SK-N-SH (cell line): ENCODE results near the gene GK. TPM values are rescaled to one million over a fixed set of nuclear protein-coding genes. Genes with fewer than 3 reads are reported as not detected.

ENCODE experiments used
- CTCF ChIA-PET: fragments of 300-600, 350-600 bp; formaldehyde crosslinking; extraction: SDS; loops from one replicate; lab custom pipeline; 2021; lab: Yijun Ruan, JAX
- POLR2A ChIA-PET: fragments of 350-600 bp; sonication (Branson Sonifier 250); formaldehyde crosslinking; extraction: SDS; loops from one replicate; lab custom pipeline; 2020; ENCODE audit warnings: antibody characterized with exemption, inconsistent platforms; lab: Yijun Ruan, JAX
- DNase-seq: peaks from one replicate; pipeline ENCODE4 v3.0.0; 2012
- H2AFZ ChIP-seq: fragments of 200-600 bp; sonication (generic); 2 replicates; pipeline ENCODE4 v1.8.1; 2016; ENCODE audit warnings: antibody characterized with exemption, mild to moderate bottlenecking, low read depth
- H3F3A ChIP-seq: fragments of 200-600 bp; sonication (generic); replicated peaks from 2 replicates; pipeline ENCODE3; 2016; ENCODE audit warnings: antibody characterized with exemption, mild to moderate bottlenecking; ENCODE audit not compliant: insufficient read depth
- H3K27ac ChIP-seq, 2 experiments: fragments of 200-500 bp in 1 of 2; fragments of 200-600 bp in 1 of 2; sonication (Bioruptor generic) in 1 of 2; sonication (generic), shearing (Covaris generic) in 1 of 2; 2 replicates each; pipeline versions ENCODE4 v1.5.1 to v1.6.1; 2014 to 2016; ENCODE audit warnings: low read depth in 2 of 2, inconsistent platforms in 1 of 2, low read length in 1 of 2, mild to moderate bottlenecking in 1 of 2, mixed read lengths in 1 of 2
- H3K27me3 ChIP-seq: fragments of 200-600 bp; sonication (generic), shearing (Covaris generic); 2 replicates; pipeline ENCODE4 v1.6.1; 2016; ENCODE audit warnings: mixed run types; ENCODE audit not compliant: insufficient read depth
- H3K36me3 ChIP-seq, 2 experiments: fragments of 200-500 bp in 1 of 2; fragments of 200-600 bp in 1 of 2; sonication (Bioruptor generic) in 1 of 2; sonication (generic) in 1 of 2; replicated peaks in 1 of 2; 2 replicates each; pipeline versions ENCODE3 to v1.5.1; 2014 to 2016; ENCODE audit warnings: low read length in 1 of 2, mild to moderate bottlenecking in 1 of 2; ENCODE audit not compliant: insufficient read depth in 2 of 2, control insufficient read depth in 1 of 2
- H3K4me1 ChIP-seq, 2 experiments: fragments of 200-500 bp in 1 of 2; fragments of 200-600 bp in 1 of 2; sonication (Bioruptor generic) in 1 of 2; sonication (generic), shearing (Covaris generic) in 1 of 2; 2 replicates each; pipeline versions ENCODE4 v1.5.1 to v1.6.1; 2014 to 2016; ENCODE audit warnings: low read depth in 1 of 2, low read length in 1 of 2, mixed run types in 1 of 2; ENCODE audit not compliant: insufficient read depth in 2 of 2, control insufficient read depth in 1 of 2
- H3K4me2 ChIP-seq: fragments of 200-600 bp; sonication (generic), shearing (Covaris generic); 2 replicates; pipeline ENCODE4 v1.6.1; 2017; ENCODE audit warnings: mixed run types
- H3K4me3 ChIP-seq, 2 experiments: fragments of 200-500 bp in 1 of 2; fragments of 200-600 bp in 1 of 2; sonication (Bioruptor generic) in 1 of 2; sonication (generic), shearing (Covaris generic) in 1 of 2; 2 replicates each; pipeline versions ENCODE4 v1.5.1 to v1.8.1; 2014 to 2016; ENCODE audit warnings: low read depth in 2 of 2, inconsistent platforms in 1 of 2, low read length in 1 of 2, mild to moderate bottlenecking in 1 of 2, mixed read lengths in 1 of 2, moderate library complexity in 1 of 2
- H3K79me2 ChIP-seq: fragments of 200-600 bp; sonication (generic); 2 replicates; pipeline ENCODE4 v1.8.1; 2017; ENCODE audit warnings: mild to moderate bottlenecking; ENCODE audit not compliant: insufficient read depth
- H3K9ac ChIP-seq: fragments of 200-600 bp; sonication (generic); 2 replicates; pipeline ENCODE4 v1.6.1; 2017; ENCODE audit warnings: mixed run types
- H3K9me2 ChIP-seq: fragments of 200-600 bp; sonication (generic); 2 replicates; pipeline ENCODE4 v1.6.1; 2017; ENCODE audit warnings: mixed run types
- H3K9me3 ChIP-seq: fragments of 200-600 bp; sonication (generic); 2 replicates; pipeline ENCODE4 v1.6.1; 2017; ENCODE audit warnings: mixed run types, mild to moderate bottlenecking, moderate library complexity
- H4K20me1 ChIP-seq: fragments of 200-600 bp; sonication (generic); 2 replicates; pipeline ENCODE4 v1.6.1; 2017; ENCODE audit warnings: mild to moderate bottlenecking, mixed run types; ENCODE audit not compliant: insufficient read depth
- CHD2 ChIP-seq: fragments of 150-350 bp; IDR thresholded peaks from 2 replicates; pipeline ENCODE4 v1.6.1; 2018; ENCODE audit warnings: low read length; ENCODE audit not compliant: partially characterized antibody
- EP300 ChIP-seq, 2 experiments: IDR thresholded peaks; 2 replicates each; pipeline versions ENCODE4 v1.4.0 to v1.6.1; 2012; ENCODE audit warnings: borderline replicate concordance in 1 of 2, low read depth in 1 of 2, low read length in 1 of 2
- FOXJ3 ChIP-seq: sonication (generic); formaldehyde crosslinking; IDR thresholded peaks from 2 replicates; pipeline ENCODE4 v1.5.1; 2020; ENCODE audit warnings: mild to moderate bottlenecking, missing genetic modification reagents
- GABPA ChIP-seq: IDR thresholded peaks from 2 replicates; pipeline ENCODE4 v1.4.0; 2012; ENCODE audit warnings: low read depth, mild to moderate bottlenecking
- MXI1 ChIP-seq: IDR thresholded peaks from 2 replicates; pipeline ENCODE4 v1.6.1; 2012; ENCODE audit warnings: mild to moderate bottlenecking, low read depth, low read length, improper control_type of control experiment
- NRF1 ChIP-seq: IDR thresholded peaks from 2 replicates; pipeline ENCODE4 v1.6.1; 2012; ENCODE audit warnings: low read depth, mild to moderate bottlenecking, low read length
- RFX5 ChIP-seq: IDR thresholded peaks from 2 replicates; pipeline ENCODE4 v1.6.1; 2012; ENCODE audit warnings: mild to moderate bottlenecking, improper control_type of control experiment, low read length
- SIN3A ChIP-seq: IDR thresholded peaks from 2 replicates; pipeline ENCODE4 v1.6.1; 2012; ENCODE audit warnings: low read depth, mild to moderate bottlenecking, low read length, moderate library complexity, borderline replicate concordance
- TEAD4 ChIP-seq: IDR thresholded peaks from 2 replicates; pipeline ENCODE4 v1.4.0; 2012; ENCODE audit warnings: mild to moderate bottlenecking, borderline replicate concordance; ENCODE audit not compliant: insufficient read depth
- USF1 ChIP-seq: IDR thresholded peaks from 2 replicates; pipeline ENCODE4 v1.4.0; 2012; ENCODE audit warnings: low read depth, borderline replicate concordance
- USF2 ChIP-seq: fragments of 150-350 bp; IDR thresholded peaks from 2 replicates; pipeline ENCODE4 v1.6.1; 2017; ENCODE audit warnings: antibody characterized with exemption, low read length, low read depth, borderline replicate concordance
- YY1 ChIP-seq: IDR thresholded peaks from 2 replicates; pipeline ENCODE4 v1.4.0; 2012; ENCODE audit warnings: low read depth, mild to moderate bottlenecking
- WGBS: methylation state at CpG from one replicate; pipeline ENCODE4 v1.1.6; 2017; ENCODE audit warnings: low lambda C conversion rate; 5-methylcytosine and 5-hydroxymethylcytosine counted together
- polyA plus RNA-seq, 3 experiments: library from polyadenylated mRNA; depleted of rRNA; stranded (reverse); fragments of >200 nt; gene quantifications; 2 replicates each; pipeline ENCODE4 v1.2.3, GENCODE V29; 2012
- TF ChIP-seq, protein P1 (sequence below): IDR thresholded peaks from 2 replicates; pipeline ENCODE4 v1.4.0; 2012; ENCODE audit warnings: low read depth
- TF ChIP-seq, protein P2 (sequence below): fragments of 150-350 bp; IDR thresholded peaks from 2 replicates; pipeline ENCODE4 v1.6.1; 2016; ENCODE audit warnings: mild to moderate bottlenecking, low read depth, low read length
- TF ChIP-seq, protein P3 (sequence below): IDR thresholded peaks from 2 replicates; pipeline ENCODE4 v1.6.1; 2012; ENCODE audit warnings: mild to moderate bottlenecking, low read depth, low read length, moderate library complexity

The GK gene
- polyA plus RNA-seq, 1 of the 3 experiments (the other 2 are of a cell fraction), result 2.2 TPM

- no peak overlapping the region for H3K27ac ChIP-seq
- 42% methylated on average over 3 of the region's 3 CpGs for WGBS
These were observed 33.1 kb upstream of the GK start for GRCh38 chrX:30620125-30620524.

DNA sequence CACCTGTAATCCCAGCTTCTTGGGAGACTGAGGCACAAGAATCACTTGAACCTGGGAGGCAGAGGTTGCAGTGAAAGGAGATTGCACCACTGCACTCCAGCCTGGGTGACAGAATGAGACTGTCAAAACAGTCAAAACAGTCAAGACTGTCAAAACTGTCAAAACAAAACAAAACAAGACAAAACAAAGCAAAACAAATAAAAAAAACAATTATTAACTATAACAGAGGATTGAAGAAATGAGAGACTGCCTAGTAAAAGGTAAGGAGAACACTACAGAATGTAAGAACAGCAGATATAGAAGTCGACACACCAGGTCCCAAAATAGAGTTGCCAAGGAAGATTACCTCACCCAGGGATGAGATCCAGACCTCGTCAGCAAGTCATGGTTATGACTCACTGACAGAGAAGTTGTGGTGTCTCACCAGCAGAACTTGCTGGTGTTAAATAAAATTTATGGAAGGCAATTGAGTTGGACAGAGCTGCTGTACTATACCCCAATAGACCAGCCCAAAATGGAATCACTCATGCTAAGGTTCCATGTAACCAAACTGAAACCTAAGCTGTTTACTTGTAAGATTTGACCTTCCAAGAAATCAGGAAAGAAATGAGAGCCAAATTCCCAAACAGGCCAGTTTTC lies 32.1 kb upstream of the GK start:
- CTCF ChIA-PET, result no interaction called here
- POLR2A ChIA-PET, result no interaction called here
- Histone ChIP-seq H3K9ac (no peak overlapping the region), H3K4me2 (0 out of 2 replicates have a peak overlapping the region, but pooled peaks have one; percentile 33), H3K36me3 (no peaks in the 10 kb centered on the region), H3F3A (no peaks in the 10 kb centered on the region), H3K27me3 (no peaks in the 10 kb centered on the region), H3K27ac (peak overlapping the region in 1 of 2 experiments; percentile 62; a peak in 2 of 4 replicates), H3K9me3 (peaks cover 11% of the 10 kb centered on the region; the same call in 1 of the 2 replicates), H3K4me1 (no peaks in the 10 kb centered on the region), H3K4me3 (no peak overlapping the region), H3K9me2 (no peaks in the 10 kb centered on the region), H4K20me1 (no peaks in the 10 kb centered on the region), H3K79me2 (no peaks in the 10 kb centered on the region), H2AFZ (0 out of 2 replicates have a peak overlapping the region, but pooled peaks have one; percentile 29)
- no peak for DNase-seq
- WGBS, result 2% methylated on average over 2 of the region's 2 CpGs
- TF ChIP-seq EP300 (IDR thresholded peaks at IDR 0.05; ENCODE audit: borderline replicate concordance in 1 of 2, low read depth in 1 of 2, low read length in 1 of 2) (peak in 1 of 2 experiments; percentile 56; a peak in 1 of 4 replicates), CHD2 (no peak), YY1 (no peak), SIN3A (no peak), USF1 (no peak), TEAD4 (0 out of 2 replicates have a peak, but pooled peaks have one; percentile 50), MXI1 (no peak), USF2 (no peak)
- TF ChIP-seq, protein P1, sequence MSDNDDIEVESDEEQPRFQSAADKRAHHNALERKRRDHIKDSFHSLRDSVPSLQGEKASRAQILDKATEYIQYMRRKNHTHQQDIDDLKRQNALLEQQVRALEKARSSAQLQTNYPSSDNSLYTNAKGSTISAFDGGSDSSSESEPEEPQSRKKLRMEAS, result 0 out of 2 replicates have a peak, but pooled peaks have one; percentile 24
- TF ChIP-seq, protein P2, sequence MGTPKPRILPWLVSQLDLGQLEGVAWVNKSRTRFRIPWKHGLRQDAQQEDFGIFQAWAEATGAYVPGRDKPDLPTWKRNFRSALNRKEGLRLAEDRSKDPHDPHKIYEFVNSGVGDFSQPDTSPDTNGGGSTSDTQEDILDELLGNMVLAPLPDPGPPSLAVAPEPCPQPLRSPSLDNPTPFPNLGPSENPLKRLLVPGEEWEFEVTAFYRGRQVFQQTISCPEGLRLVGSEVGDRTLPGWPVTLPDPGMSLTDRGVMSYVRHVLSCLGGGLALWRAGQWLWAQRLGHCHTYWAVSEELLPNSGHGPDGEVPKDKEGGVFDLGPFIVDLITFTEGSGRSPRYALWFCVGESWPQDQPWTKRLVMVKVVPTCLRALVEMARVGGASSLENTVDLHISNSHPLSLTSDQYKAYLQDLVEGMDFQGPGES, result no peak

More at GRCh38 chrX:30620125-30620524, 33.1 kb upstream of the GK start:
- POLR2A ChIA-PET, result no interaction called here
- CTCF ChIA-PET, result no interaction called here
- TF ChIP-seq GABPA, result no peak
- no peak for TF ChIP-seq USF2
- TF ChIP-seq FOXJ3 (CRISPR knock-in tag), result no peak
- TF ChIP-seq, protein P3, sequence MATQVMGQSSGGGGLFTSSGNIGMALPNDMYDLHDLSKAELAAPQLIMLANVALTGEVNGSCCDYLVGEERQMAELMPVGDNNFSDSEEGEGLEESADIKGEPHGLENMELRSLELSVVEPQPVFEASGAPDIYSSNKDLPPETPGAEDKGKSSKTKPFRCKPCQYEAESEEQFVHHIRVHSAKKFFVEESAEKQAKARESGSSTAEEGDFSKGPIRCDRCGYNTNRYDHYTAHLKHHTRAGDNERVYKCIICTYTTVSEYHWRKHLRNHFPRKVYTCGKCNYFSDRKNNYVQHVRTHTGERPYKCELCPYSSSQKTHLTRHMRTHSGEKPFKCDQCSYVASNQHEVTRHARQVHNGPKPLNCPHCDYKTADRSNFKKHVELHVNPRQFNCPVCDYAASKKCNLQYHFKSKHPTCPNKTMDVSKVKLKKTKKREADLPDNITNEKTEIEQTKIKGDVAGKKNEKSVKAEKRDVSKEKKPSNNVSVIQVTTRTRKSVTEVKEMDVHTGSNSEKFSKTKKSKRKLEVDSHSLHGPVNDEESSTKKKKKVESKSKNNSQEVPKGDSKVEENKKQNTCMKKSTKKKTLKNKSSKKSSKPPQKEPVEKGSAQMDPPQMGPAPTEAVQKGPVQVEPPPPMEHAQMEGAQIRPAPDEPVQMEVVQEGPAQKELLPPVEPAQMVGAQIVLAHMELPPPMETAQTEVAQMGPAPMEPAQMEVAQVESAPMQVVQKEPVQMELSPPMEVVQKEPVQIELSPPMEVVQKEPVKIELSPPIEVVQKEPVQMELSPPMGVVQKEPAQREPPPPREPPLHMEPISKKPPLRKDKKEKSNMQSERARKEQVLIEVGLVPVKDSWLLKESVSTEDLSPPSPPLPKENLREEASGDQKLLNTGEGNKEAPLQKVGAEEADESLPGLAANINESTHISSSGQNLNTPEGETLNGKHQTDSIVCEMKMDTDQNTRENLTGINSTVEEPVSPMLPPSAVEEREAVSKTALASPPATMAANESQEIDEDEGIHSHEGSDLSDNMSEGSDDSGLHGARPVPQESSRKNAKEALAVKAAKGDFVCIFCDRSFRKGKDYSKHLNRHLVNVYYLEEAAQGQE, result no peak
- no peak for TF ChIP-seq RFX5
- TF ChIP-seq NRF1, result no peak
- TF ChIP-seq YY1, result no peak
- TF ChIP-seq TEAD4, result no peak
- no peak for TF ChIP-seq CHD2
- TF ChIP-seq, all 33 proteins: peak for 0
- H3K9me2 ChIP-seq, result no peaks in the 10 kb centered on the region
- no peaks in the 10 kb centered on the region for H4K20me1 ChIP-seq
- no peak overlapping the region for H3K4me2 ChIP-seq
- no peaks in the 10 kb centered on the region for H3K27me3 ChIP-seq
- no peaks in the 10 kb centered on the region for H3F3A ChIP-seq
- peaks cover 11% of the 10 kb centered on the region; the same call in 1 of the 2 replicates for H3K9me3 ChIP-seq
- H3K79me2 ChIP-seq, result no peaks in the 10 kb centered on the region
- H3K4me3 ChIP-seq, result no peak overlapping the region
- H3K4me1 ChIP-seq, result no peaks in the 10 kb centered on the region
- DNase-seq, result no peak
- no peak overlapping the region for H3K9ac ChIP-seq
- H2AFZ ChIP-seq, result no peak overlapping the region
- H3K36me3 ChIP-seq, result no peaks in the 10 kb centered on the region
